Heart left ventricle (tissue), 13 donors: ENCODE results near the gene PLOD2.

Experiments used
- CTCF ChIP-seq, 12 donors: fragments of 200-600 bp; sonication (generic) in 4 of 12; IDR thresholded peaks; one replicate each; pipeline versions ENCODE4 v1.5.0 to v1.8.0; 2018 to 2022; ENCODE audit warnings: antibody characterized with exemption in 12 of 12, mild to moderate bottlenecking in 5 of 12
- POLR2A ChIP-seq, 2 donors: fragments of 450-650 bp; IDR thresholded peaks; one replicate each; pipeline ENCODE4 v1.6.1; 2017; ENCODE audit warnings: antibody characterized with exemption in 2 of 2, mild to moderate bottlenecking in 2 of 2, moderate library complexity in 2 of 2
- donor health status: ischemic (EF 13 %, LVEDD 7.1; RV severe dilation, severe dysfunction).
- donor health status: DM: no; HTN: yes; CAD: no.
- donor health status: DM: no; HTN: no; CAD: no.
- donor health status: ischemic (EF 25% LVEDD 6.9; RV normal size, moderate dysfunction).
- donor health status: ischemic (EF 25% LVEDD 5.7; RV mildly dilated, moderate dysfunction).
- donor health status: ischemic (EF 35%, LVEDD 5.7; RV mildly dilated, moderate dysfunction).
- donor health status: nonischemic (EF 11% LVEDD 7.7; RV severe dilation, severe dysfunction).
- donor health status: DM: yes; HTN: yes; CAD: no.
- donor health status: PGD.
- donor health status: ischemic (EF 29% LVEDD 5.4; RV normal size, mild dysfunction).
- donor health status: nonischemic (EF 23%, LVEDD 6.1; RV moderate dilation, normal function).

GRCh38 chr3:146172586-146172985 is 11.6 kb upstream of the PLOD2 start:
- TF ChIP-seq CTCF (IDR thresholded peaks at IDR 0.05) (no peak), POLR2A (IDR thresholded peaks at IDR 0.05) (no peak)
